Stimulated activated CD4-positive, alpha-beta T cell treated with anti-CD3 and anti-CD28 coated beads, Interleukin-1b, Interleukin-23, amount 100 ng/mL, for 4 hours (primary cell): ENCODE measurements around the gene TNP2.

Experiments
- DNase-seq, 2 donors: peaks; one replicate each; pipeline ENCODE4 v3.0.0-alpha.2; 2020; ENCODE audit warnings: low read depth in 2 of 2

Gene TNP2

DNA sequence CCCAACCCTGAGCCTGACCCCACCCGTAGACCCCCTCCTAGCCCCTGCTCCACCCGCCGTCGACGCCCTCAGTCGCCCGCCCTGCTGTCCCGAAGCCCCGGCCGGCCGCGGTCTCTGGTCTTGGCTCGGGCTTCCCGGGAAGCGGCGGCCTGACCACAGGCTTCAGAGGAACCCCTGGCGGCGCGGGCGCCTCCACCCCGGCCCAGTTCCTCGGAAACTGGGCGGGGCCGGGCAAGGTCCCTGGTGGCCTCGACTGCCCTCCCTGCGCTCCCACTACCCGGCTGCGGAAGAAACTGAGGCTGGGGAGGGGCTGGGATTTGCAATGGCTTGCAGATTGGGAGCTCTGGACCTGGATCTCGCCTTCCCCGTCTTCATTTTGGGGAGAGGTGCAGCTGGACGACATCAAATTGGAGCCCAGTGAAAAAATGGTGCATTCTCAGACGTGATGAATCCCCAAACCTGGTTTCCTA, 12.4 kb downstream of the TNP2 start:
- DNase-seq: no peak

DNA sequence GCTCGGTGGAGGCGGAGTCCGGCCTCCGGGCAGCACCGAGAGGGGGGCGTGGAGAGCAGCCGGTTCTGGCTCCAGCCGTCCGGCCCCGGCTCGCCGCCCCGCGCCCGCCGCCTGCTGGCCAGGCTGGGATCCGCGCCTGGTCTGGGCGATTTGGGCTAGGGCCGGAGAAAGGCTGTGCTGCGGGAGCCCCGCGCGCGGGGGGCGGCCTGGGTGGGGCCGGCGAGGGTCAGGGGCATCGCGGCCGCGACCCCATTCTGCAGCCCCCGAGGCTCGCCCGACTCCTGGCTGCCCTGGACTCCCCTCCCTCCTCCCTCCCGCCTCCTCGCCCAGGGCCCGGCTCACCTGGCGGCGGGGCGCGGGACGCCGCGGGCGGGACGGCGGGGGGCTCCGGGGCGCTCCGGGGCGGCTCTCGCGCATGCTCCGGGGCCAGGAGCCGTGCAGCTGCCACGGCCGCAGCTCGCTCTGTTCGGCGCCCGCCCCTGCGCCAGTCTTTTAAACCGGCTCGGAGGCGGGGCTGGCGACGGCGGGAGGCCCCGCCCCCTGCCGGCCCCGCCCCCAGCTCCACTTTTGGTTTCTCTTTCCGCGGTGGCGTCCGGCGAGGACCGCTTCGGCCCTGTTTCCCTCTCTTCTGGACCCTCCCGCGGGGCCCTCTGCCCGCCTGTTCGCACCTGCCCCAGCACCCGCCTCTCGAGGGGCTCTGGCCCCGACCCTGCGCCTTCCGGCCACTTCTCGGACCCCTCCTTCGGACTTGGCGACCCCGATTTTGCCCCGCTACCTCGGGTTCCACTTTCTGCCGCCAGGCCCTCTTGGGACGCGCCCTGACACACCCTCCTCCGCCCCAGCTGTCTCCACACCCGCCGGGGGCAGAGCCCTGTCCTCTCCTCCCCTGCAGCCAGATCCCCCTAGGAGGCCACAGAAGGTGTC, 13.1 kb downstream of the TNP2 start, which contains the start of gene SOCS1:
Gene SOCS1 (minus strand): TSS at position 468 of the 924 bp plus-strand sequence. CDS start 726 bp downstream, outside the sequence.
- peak; percentile 91 to 93 for DNase-seq

DNA sequence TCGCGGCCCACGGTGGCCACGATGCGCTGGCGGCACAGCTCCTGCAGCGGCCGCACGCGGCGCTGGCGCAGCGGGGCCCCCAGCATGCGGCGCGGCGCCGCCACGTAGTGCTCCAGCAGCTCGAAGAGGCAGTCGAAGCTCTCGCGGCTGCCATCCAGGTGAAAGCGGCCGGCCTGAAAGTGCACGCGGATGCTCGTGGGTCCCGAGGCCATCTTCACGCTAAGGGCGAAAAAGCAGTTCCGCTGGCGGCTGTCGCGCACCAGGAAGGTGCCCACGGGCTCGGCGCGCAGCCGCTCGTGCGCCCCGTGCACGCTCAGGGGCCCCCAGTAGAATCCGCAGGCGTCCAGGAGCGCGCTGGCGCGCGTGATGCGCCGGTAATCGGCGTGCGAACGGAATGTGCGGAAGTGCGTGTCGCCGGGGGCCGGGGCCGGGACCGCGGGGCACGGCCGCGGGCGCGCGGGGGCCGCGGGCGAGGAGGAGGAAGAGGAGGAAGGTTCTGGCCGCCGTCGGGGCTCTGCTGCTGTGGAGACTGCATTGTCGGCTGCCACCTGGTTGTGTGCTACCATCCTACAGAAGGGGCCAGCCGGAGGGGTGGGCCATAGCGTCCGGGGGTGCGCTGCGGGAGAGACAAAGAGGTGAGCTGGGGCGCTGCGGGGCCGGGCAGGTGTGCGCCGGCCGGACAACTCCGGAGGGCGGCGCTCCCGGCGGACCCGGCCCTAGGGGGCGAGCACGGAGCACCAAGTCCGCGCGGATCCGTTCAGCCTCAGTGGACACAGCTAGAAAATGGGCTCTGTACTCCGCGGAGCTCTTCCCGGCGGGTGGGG, 14.0 kb downstream of the TNP2 start:
- no peak for DNase-seq

- DNase-seq: no peak
Measured at GRCh38 chr16:11253995-11254912, 14.9 kb downstream of the TNP2 start.

- no peak for DNase-seq
Measured at GRCh38 chr16:11253009-11253994, 15.8 kb downstream of the TNP2 start.

DNA sequence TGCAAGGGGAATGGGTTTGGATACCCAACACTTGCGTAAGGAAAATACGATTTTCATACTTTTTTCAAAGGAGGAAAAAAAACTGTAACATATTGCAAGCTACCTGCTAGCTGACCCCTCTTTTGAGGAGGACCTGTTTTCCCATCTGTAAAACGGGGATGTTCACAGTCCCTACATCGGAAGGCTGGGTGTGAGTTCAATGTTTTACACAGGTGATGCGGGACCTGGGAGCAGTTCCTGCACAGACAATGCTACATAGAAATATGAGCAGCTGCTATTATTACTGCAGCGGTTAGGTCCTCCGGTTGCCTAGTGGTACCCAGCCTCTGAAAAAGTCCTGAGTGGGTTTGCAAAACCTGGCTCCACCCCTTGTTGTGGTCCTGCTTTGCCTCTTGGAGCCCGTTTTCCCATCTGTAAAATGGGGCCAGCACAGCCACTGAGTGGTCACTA, 16.6 kb downstream of the TNP2 start:
- DNase-seq: no peak

DNA sequence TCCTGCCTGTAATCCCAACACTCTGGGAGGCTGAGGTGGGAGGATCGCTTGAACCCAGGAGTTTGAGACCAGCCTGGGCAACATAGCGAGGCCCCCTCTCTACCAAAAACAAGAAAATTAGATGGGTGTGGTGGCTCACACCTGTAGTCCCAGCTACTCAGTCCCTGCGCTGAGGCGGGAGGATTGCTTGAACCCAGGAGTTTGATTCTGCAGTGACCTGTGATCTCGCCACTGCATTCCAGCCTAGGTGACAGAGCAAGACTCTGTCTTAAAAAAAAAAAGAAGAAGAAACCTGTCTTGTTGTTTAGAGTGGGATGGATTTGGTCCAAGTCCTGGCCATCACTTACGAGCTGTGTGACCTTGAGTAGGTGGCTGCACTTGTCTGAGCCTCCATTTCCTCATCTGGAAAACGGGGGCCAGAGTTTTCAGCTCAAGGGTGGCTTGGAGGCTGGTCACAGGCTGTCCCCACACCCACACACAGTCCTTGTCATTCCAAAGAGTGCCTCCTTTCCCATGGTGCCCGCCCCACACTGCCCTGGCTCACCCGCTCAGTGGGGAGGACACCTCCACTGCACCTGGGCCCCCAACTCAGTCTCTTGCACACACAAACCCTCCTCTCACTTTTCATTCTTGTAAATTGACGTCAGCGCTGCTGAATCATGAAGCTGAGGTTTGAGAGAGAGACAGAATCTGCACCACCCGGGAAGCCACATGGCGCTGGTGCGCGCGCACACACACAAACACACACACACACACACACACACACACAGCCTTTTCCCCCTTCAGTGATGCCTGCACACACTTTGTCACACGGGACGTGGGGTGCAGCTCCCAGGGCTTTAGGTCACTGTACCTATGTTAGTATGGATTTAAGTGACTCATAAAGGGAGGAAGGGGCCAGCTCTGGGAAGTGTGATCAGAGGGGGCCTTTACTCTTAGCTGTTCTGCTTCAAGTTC, 17.3 kb downstream of the TNP2 start:
- DNase-seq: peak; percentile 70 to 78

DNA sequence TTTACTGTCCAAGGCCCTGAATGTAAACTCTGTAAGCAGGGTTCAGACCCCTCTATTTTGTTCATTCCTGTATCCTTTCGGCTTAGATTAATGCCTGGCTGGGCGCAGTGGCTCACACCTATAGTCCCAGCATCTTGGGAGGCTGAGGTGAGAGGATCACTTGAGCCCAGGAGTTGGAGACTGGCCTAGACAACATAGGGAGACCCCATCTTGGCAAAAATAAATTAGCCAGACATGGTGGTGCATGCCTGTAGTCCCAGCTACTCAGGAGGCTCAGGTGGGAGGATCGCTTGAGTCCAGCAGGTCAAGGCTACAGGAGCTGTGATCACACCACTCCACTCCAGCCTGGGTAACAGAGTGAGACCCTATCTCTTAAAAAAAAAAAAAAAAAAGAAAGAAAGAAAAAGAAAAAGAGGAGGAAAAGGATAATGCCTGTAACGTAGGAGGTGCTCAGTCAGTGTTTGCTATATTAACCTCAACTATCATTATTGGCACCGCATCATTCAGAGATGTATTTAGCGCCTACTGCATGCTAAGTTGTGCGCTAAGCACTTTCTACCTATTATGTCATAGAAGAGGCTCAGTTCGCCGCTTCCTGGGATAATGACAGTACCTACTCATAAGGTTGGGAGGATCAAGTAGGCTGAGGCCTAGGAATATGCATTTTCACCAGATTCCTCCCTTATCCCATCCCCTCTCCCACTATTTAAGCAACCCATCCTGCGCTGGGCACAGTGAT, 18.2 kb downstream of the TNP2 start:
- DNase-seq: no peak

DNA sequence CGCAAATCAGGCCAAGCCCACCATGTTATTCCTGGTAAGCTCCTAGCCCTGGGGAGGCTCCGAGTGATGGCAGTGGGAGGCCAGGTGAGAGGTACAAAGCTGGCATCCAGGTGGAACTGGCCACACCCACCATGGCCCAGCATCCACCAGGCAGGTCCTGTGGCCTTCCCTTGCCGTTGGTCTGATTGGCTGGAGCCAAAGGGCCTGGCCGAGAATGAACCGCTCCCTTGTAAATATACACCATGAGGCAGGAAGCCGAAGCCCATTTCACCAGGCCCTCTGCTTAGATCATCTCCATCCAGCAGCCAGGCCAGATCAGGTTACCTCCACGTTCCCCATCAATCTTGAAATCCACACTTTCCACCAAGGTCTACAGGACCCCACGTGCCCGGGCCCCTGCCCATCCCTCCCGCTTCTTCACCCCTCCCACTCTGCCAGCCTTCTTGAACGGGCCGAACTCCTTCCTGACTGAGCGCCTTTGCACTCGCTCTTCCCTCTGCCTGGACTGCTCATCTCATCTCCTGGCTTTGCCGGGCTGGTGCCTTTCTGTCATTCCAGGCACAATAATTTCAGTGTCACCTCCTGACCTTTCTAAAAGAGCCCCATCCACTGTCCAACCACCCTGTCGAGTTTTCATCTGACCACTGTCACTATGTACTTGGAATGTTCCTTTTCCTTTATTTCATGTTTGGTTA, 18.9 kb downstream of the TNP2 start:
- no peak for DNase-seq

GRCh38 chr16:11249233-11250061, 19.7 kb downstream of the TNP2 start:
- DNase-seq: no peak

DNA sequence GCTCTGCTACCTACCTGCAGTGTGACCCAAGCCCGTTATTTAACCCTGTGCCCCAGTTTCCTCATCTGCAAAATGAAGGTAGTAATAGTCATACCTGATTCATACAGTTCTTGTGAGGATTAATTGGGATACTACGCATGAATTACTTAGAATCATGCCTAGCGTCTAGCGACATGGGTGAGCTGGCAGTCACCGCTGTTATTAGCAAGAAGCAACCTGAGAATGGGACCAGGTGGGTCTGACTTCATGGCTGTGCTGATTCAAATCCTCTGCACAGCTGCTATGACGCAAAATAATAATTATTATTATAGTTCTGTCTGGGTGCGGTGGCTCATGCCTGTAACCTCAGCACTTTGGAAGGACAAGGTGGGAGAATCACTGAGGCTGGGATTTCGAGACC, 21.0 kb downstream of the TNP2 start:
- no peak for DNase-seq

GRCh38 chr16:11245988-11246387, 23.1 kb downstream of the TNP2 start:
- no peak for DNase-seq

GRCh38 chr16:11245222-11245737, 23.8 kb downstream of the TNP2 start:
- DNase-seq: no peak

DNA sequence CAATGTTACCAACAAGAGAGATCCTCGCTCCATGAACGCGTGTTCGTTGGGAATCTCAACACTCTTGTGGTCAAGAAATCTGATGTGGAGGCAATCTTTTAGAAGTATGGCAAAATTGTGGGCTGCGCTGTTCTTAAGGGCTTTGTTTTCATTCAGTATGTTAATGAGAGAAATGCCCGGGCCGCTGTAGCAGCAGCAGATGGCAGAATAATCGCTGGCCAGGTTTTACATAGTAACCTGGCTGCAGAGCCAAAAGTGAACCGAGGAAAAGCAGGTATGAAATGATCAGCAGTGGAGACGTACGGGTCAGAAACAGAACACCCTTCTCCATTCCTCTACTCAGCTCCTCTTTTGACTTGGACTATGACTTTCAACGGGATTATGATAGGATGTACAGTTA, 26.5 kb downstream of the TNP2 start:
- DNase-seq: no peak

- DNase-seq: no peak
Measured at GRCh38 chr16:11241480-11242204, 27.5 kb downstream of the TNP2 start.
